Smooth muscle cell (in vitro differentiated cells): ENCODE results near the gene ARMC6. TPM values are rescaled to one million over a fixed set of nuclear protein-coding genes. Genes with fewer than 3 reads are reported as not detected.
"Not testable (repeated sequence)": the region's sequence is repeated elsewhere in the genome, so short reads cannot be mapped to it uniquely, and the experiment has no call there.

Source experiments
- DNase-seq: peaks from one replicate; lab custom pipeline; 2025; ENCODE audit not compliant: unreplicated experiment; lab: John Stamatoyannopoulos, UW
- H2AFZ ChIP-seq: fragments of 200-600 bp; sonication (generic); 2 replicates; pipeline ENCODE4 v1.6.0; 2016; ENCODE audit warnings: antibody characterized with exemption, low read depth, mild to moderate bottlenecking
- H3F3A ChIP-seq: fragments of 200-600 bp; sonication (generic); 2 replicates; pipeline ENCODE4 v1.6.0; 2017; ENCODE audit warnings: antibody characterized with exemption, low read depth
- H3K27ac ChIP-seq: fragments of 200-600 bp; sonication (generic); 2 replicates; pipeline ENCODE4 v1.5.1; 2016; ENCODE audit warnings: low read depth, mild to moderate bottlenecking
- H3K27me3 ChIP-seq: fragments of 200-600 bp; sonication (generic); 2 replicates; pipeline ENCODE4 v1.6.1; 2016; ENCODE audit warnings: low read depth, mild to moderate bottlenecking
- H3K36me3 ChIP-seq: fragments of 200-600 bp; sonication (generic); 2 replicates; pipeline ENCODE4 v1.5.1; 2016; ENCODE audit warnings: low read depth
- H3K4me1 ChIP-seq: fragments of 200-600 bp; sonication (generic); 2 replicates; pipeline ENCODE4 v1.5.1; 2016; ENCODE audit warnings: low read depth
- H3K4me2 ChIP-seq: fragments of 200-600 bp; sonication (generic); 2 replicates; pipeline ENCODE4 v1.6.0; 2016; ENCODE audit warnings: mild to moderate bottlenecking
- H3K4me3 ChIP-seq: fragments of 200-600 bp; sonication (generic); 2 replicates; pipeline ENCODE4 v1.5.1; 2016; ENCODE audit warnings: mild to moderate bottlenecking
- H3K79me2 ChIP-seq: fragments of 200-600 bp; sonication (generic); 2 replicates; pipeline ENCODE4 v1.6.0; 2016; ENCODE audit warnings: low read depth, mild to moderate bottlenecking
- H3K9ac ChIP-seq: fragments of 200-600 bp; sonication (generic); 2 replicates; pipeline ENCODE4 v1.6.0; 2016; ENCODE audit warnings: low read depth
- H3K9me3 ChIP-seq: fragments of 200-600 bp; sonication (generic); replicated peaks from 2 replicates; pipeline ENCODE4 v1.5.1; 2016; ENCODE audit warnings: low read depth
- H4K20me1 ChIP-seq: fragments of 200-600 bp; sonication (generic); 2 replicates; pipeline ENCODE4 v1.6.0; 2016; ENCODE audit warnings: low read depth
- CTCF ChIP-seq: fragments of 200-600 bp; sonication (generic); IDR thresholded peaks from 2 replicates; pipeline ENCODE4 v1.5.1; 2017; ENCODE audit warnings: borderline replicate concordance, mild to moderate bottlenecking, antibody characterized with exemption; ENCODE audit not compliant: insufficient read depth, poor library complexity, severe bottlenecking
- WGBS: methylation state at CpG from one replicate; pipeline ENCODE4 v1.1.7; 2016; ENCODE audit warnings: low lambda C conversion rate; 5-methylcytosine and 5-hydroxymethylcytosine counted together
- polyA plus RNA-seq: library from polyadenylated mRNA; unstranded; fragments of >200 nt; fragmentation: Nextera tagmentation; extraction: Ambion mirVana; gene quantifications from 2 replicates; pipeline ENCODE4 v1.2.1, GENCODE V29; 2016
- total RNA-seq: library from RNA; depleted of rRNA; stranded (reverse); fragments of >200 nt; gene quantifications from 2 replicates; pipeline ENCODE4 v1.2.3, GENCODE V29; 2014

The ARMC6 gene
- total and polyA plus RNA-seq, 2 experiments from 2014 or later: 17.8 to 27.1 TPM

GRCh38 chr19:19106056-19106551 is 72.7 kb downstream of the ARMC6 start:
- DNase-seq: peak; percentile 62
- Histone ChIP-seq H3K9me3 (no peaks in the 10 kb centered on the region), H3K27ac (peak overlapping the region; percentile 31), H3K4me1 (peaks cover 8% of the 10 kb centered on the region), H3K9ac (peak overlapping the region; percentile 43), H3K27me3 (no peaks in the 10 kb centered on the region), H4K20me1 (peaks cover 3% of the 10 kb centered on the region), H3K4me2 (peak overlapping the region; percentile 95), H3K4me3 (peak overlapping the region; percentile 50), H3F3A (no peaks in the 10 kb centered on the region), H3K36me3 (no peaks in the 10 kb centered on the region), H3K79me2 (no peaks in the 10 kb centered on the region), H2AFZ (peak overlapping the region; percentile 72)
- WGBS: 28% methylated on average over 24 of the region's 25 CpGs
- no peak for TF ChIP-seq CTCF

GRCh38 chr19:19106938-19107337 is 73.5 kb downstream of the ARMC6 start:
- H3K4me3 ChIP-seq, H3K79me2 ChIP-seq, H3K27ac ChIP-seq, H4K20me1 ChIP-seq, H3K36me3 ChIP-seq, H3K4me2 ChIP-seq, H3F3A ChIP-seq, DNase-seq, H3K9me3 ChIP-seq, H2AFZ ChIP-seq, H3K27me3 ChIP-seq, H3K9ac ChIP-seq, H3K4me1 ChIP-seq: not testable (repeated sequence)
- WGBS: 98% methylated on average over 7 of the region's 7 CpGs

GRCh38 chr19:19107654-19108053 is 74.3 kb downstream of the ARMC6 start:
- H2AFZ ChIP-seq: no peak overlapping the region
- H3K9me3 ChIP-seq: no peaks in the 10 kb centered on the region
- peaks cover 8% of the 10 kb centered on the region for H3K4me1 ChIP-seq
- no peaks in the 10 kb centered on the region for H3K27me3 ChIP-seq
- DNase-seq: no peak
- no peak overlapping the region for H3K4me3 ChIP-seq
- 90% methylated on average over 11 of the region's 11 CpGs for WGBS
- H4K20me1 ChIP-seq: peaks cover 3% of the 10 kb centered on the region
- no peak for TF ChIP-seq CTCF
- H3K79me2 ChIP-seq: no peaks in the 10 kb centered on the region
- no peak overlapping the region for H3K9ac ChIP-seq
- no peak overlapping the region for H3K27ac ChIP-seq
- no peaks in the 10 kb centered on the region for H3K36me3 ChIP-seq
- H3K4me2 ChIP-seq: no peak overlapping the region
- H3F3A ChIP-seq: no peaks in the 10 kb centered on the region

Other genes with a start within 250 kb of the ARMC6 start
- 196 and 236 TPM in 2 replicates for gene COMP, start 242.3 kb upstream of the ARMC6 start, total RNA-seq
- gene COMP, start 242.3 kb upstream of the ARMC6 start, polyA plus RNA-seq: 627 and 901 TPM in 2 replicates
- gene UPF1, start 201.6 kb upstream of the ARMC6 start, total RNA-seq: 16.2 and 37.8 TPM in 2 replicates
- 25.4 and 30.3 TPM in 2 replicates for gene UPF1, start 201.6 kb upstream of the ARMC6 start, polyA plus RNA-seq
- 0.81 and 2.4 TPM in 2 replicates for gene CERS1, start 137.4 kb upstream of the ARMC6 start, total RNA-seq
- gene CERS1, start 137.4 kb upstream of the ARMC6 start, polyA plus RNA-seq: 4.2 TPM in 2 replicates
- gene COPE, start 114.2 kb upstream of the ARMC6 start, total RNA-seq: 187 and 236 TPM in 2 replicates
- 452 and 497 TPM in 2 replicates for gene COPE, start 114.2 kb upstream of the ARMC6 start, polyA plus RNA-seq
- 36.1 and 55.3 TPM in 2 replicates for gene DDX49, start 113.9 kb upstream of the ARMC6 start, total RNA-seq
- 39.6 and 57.9 TPM in 2 replicates for gene DDX49, start 113.9 kb upstream of the ARMC6 start, polyA plus RNA-seq
- 37.4 and 40.0 TPM in 2 replicates for gene HOMER3, start 92.4 kb upstream of the ARMC6 start, total RNA-seq
- 85.1 and 88.1 TPM in 2 replicates for gene HOMER3, start 92.4 kb upstream of the ARMC6 start, polyA plus RNA-seq
- 47.3 and 47.6 TPM in 2 replicates for gene SUGP2, start 86 bp upstream of the ARMC6 start, total RNA-seq
- 42.2 and 51.7 TPM in 2 replicates for gene SUGP2, start 86 bp upstream of the ARMC6 start, polyA plus RNA-seq
- 8.1 and 11.8 TPM in 2 replicates for gene SLC25A42, start 30.4 kb downstream of the ARMC6 start, total RNA-seq
- gene SLC25A42, start 30.4 kb downstream of the ARMC6 start, polyA plus RNA-seq: 14.4 and 18.9 TPM in 2 replicates
- 20.3 and 30.3 TPM in 2 replicates for gene TMEM161A, start 104.9 kb downstream of the ARMC6 start, total RNA-seq
- gene TMEM161A, start 104.9 kb downstream of the ARMC6 start, polyA plus RNA-seq: 40.6 and 47.8 TPM in 2 replicates
- 0.40 TPM in 1 of 2 replicates, not detected in the other for gene MEF2B, start 136.7 kb downstream of the ARMC6 start, total RNA-seq
- 2.9 and 4.4 TPM in 2 replicates for gene MEF2B, start 136.7 kb downstream of the ARMC6 start, polyA plus RNA-seq
- gene BORCS8, start 158.5 kb downstream of the ARMC6 start, total RNA-seq: 6.6 and 10.0 TPM in 2 replicates
- 15.7 and 25.9 TPM in 2 replicates for gene BORCS8, start 158.5 kb downstream of the ARMC6 start, polyA plus RNA-seq
- gene RFXANK, start 158.7 kb downstream of the ARMC6 start, total RNA-seq: 47.5 and 59.6 TPM in 2 replicates
- 93.5 and 94.8 TPM in 2 replicates for gene RFXANK, start 158.7 kb downstream of the ARMC6 start, polyA plus RNA-seq
- 3.2 and 6.9 TPM in 2 replicates for gene NR2C2AP, start 169.8 kb downstream of the ARMC6 start, total RNA-seq
- 10.5 and 14.5 TPM in 2 replicates for gene NR2C2AP, start 169.8 kb downstream of the ARMC6 start, polyA plus RNA-seq
- gene NCAN, start 178.4 kb downstream of the ARMC6 start, total RNA-seq: 0.09 TPM in 1 of 2 replicates, not detected in the other
- gene NCAN, start 178.4 kb downstream of the ARMC6 start, polyA plus RNA-seq: not detected in 2 replicates
- 1.0 and 3.4 TPM in 2 replicates for gene TM6SF2, start 239.7 kb downstream of the ARMC6 start, total RNA-seq
- 7.9 and 9.4 TPM in 2 replicates for gene TM6SF2, start 239.7 kb downstream of the ARMC6 start, polyA plus RNA-seq